GM12878 (cell line): ENCODE data around the gene RMND1. TPM values are rescaled to one million over a fixed set of nuclear protein-coding genes. Genes with fewer than 3 reads are reported as not detected.
A peak's percentile ranks its signal among the peaks of the same experiment; 100 is the strongest.

Experiments used
- BHLHE40 ChIP-seq, 2 experiments: fragments of 450-650 bp in 1 of 2; IDR thresholded peaks; 2 replicates each; pipeline ENCODE4 v1.6.1; 2011 to 2017; ENCODE audit warnings: low read depth in 2 of 2, borderline replicate concordance in 1 of 2, improper control_type of control experiment in 1 of 2, low read length in 1 of 2, mild to moderate bottlenecking in 1 of 2
- CBFB ChIP-seq: IDR thresholded peaks from 2 replicates; pipeline ENCODE4 v1.6.1; 2016; ENCODE audit warnings: antibody characterized with exemption, low read depth
- CREB1 ChIP-seq: IDR thresholded peaks from 2 replicates; pipeline ENCODE4 v1.6.1; 2012; ENCODE audit warnings: low read depth, mild to moderate bottlenecking, inconsistent platforms
- HCFC1 ChIP-seq: fragments of 150-350 bp; IDR thresholded peaks from 2 replicates; pipeline ENCODE4 v1.6.1; 2014; ENCODE audit warnings: low read length
- KLF5 ChIP-seq: fragments of 450-650 bp; IDR thresholded peaks from 2 replicates; pipeline ENCODE4 v1.6.1; 2014; ENCODE audit warnings: mild to moderate bottlenecking; ENCODE audit not compliant: partially characterized antibody
- MEF2A ChIP-seq: IDR thresholded peaks from 2 replicates; pipeline ENCODE4 v1.6.1; 2011; ENCODE audit warnings: low read depth, mild to moderate bottlenecking, low read length, moderate library complexity; ENCODE audit not compliant: insufficient read depth
- MTA2 ChIP-seq: fragments of 450-650 bp; IDR thresholded peaks from 2 replicates; pipeline ENCODE4 v1.6.1; 2016; ENCODE audit warnings: low read depth, mild to moderate bottlenecking, moderate library complexity
- NFIC ChIP-seq: IDR thresholded peaks from 2 replicates; pipeline ENCODE4 v1.6.1; 2012; ENCODE audit warnings: low read depth, mild to moderate bottlenecking, inconsistent platforms, low read length, moderate library complexity
- NFYB ChIP-seq: IDR thresholded peaks from 2 replicates; pipeline ENCODE4 v1.6.1; 2011; ENCODE audit warnings: low read depth, mild to moderate bottlenecking, low read length, improper control_type of control experiment, moderate library complexity; ENCODE audit not compliant: insufficient read depth
- PRDM15 ChIP-seq: fragments of 450-650 bp; formaldehyde crosslinking; IDR thresholded peaks from 2 replicates; pipeline ENCODE4 v1.4.0; 2020; ENCODE audit warnings: mild to moderate bottlenecking, moderate library complexity
- RBBP5 ChIP-seq: fragments of 200-600 bp; sonication (generic); conservative IDR thresholded peaks from 2 replicates; pipeline ENCODE4 v1.6.1; 2016
- RCOR1 ChIP-seq: conservative IDR thresholded peaks from 2 replicates; pipeline ENCODE4 v1.6.1; 2012; ENCODE audit warnings: low read depth, low read length, improper control_type of control experiment
- SMAD1 ChIP-seq: fragments of 450-650 bp; IDR thresholded peaks from 2 replicates; pipeline ENCODE4 v1.6.1; 2018; ENCODE audit warnings: mild to moderate bottlenecking, low read depth; ENCODE audit not compliant: partially characterized antibody
- SMC3 ChIP-seq: IDR thresholded peaks from 2 replicates; pipeline ENCODE4 v1.6.1; 2011; ENCODE audit warnings: low read length, improper control_type of control experiment, borderline replicate concordance
- STAT3 ChIP-seq: IDR thresholded peaks from 2 replicates; pipeline ENCODE4 v1.6.1; 2011; ENCODE audit warnings: low read depth, low read length, improper control_type of control experiment
- TARDBP ChIP-seq: IDR thresholded peaks from 2 replicates; pipeline ENCODE4 v1.6.1; 2016; ENCODE audit warnings: borderline replicate concordance
- TCF12 ChIP-seq: IDR thresholded peaks from 2 replicates; pipeline ENCODE4 v1.6.1; 2011; ENCODE audit warnings: low read depth, mild to moderate bottlenecking, low read length
- YBX1 ChIP-seq: fragments of 450-650 bp; IDR thresholded peaks from 2 replicates; pipeline ENCODE4 v1.6.1; 2016; ENCODE audit warnings: antibody characterized with exemption
- YY1 ChIP-seq: IDR thresholded peaks from 2 replicates; pipeline ENCODE4 v1.6.1; 2011; ENCODE audit warnings: low read depth, mild to moderate bottlenecking, low read length
- ZNF217 ChIP-seq: fragments of 450-650 bp; IDR thresholded peaks from 2 replicates; pipeline ENCODE4 v1.6.1; 2017; ENCODE audit warnings: antibody characterized with exemption, mild to moderate bottlenecking
- ZNF384 ChIP-seq: IDR thresholded peaks from 2 replicates; pipeline ENCODE4 v1.6.1; 2012; ENCODE audit warnings: low read depth, mild to moderate bottlenecking, low read length, improper control_type of control experiment, borderline replicate concordance
- polyA plus RNA-seq, 11 experiments: library from polyadenylated mRNA; depleted of rRNA in 4 of 11; unstranded in 6 of 11; stranded (reverse) in 5 of 11; fragments of >200 nt; fragmentation: Nextera tagmentation in 4 of 11; fragmentation: Illumina TruSeq in 1 of 11; extraction: Ambion mirVana in 4 of 11; extraction: Trizol in 1 of 11; gene quantifications; 1 replicate in 1 of 11; 2 replicates in 10 of 11; pipeline versions ENCODE4 v1.2.1 to v1.2.3, GENCODE V29; 2011 to 2016; ENCODE audit warnings: inconsistent platforms in 2 of 11, missing spikeins in 2 of 11, low read depth in 1 of 11
- total RNA-seq, 4 experiments: library from RNA; depleted of rRNA in 3 of 4; stranded (reverse); fragments of >200 nt in 3 of 4; fragmentation: Illumina TruSeq in 1 of 4; extraction: Trizol in 1 of 4; gene quantifications; 2 replicates each; pipeline versions ENCODE4 v1.2.1 to v1.2.3, GENCODE V29; 2013 to 2021
- TF ChIP-seq, protein P1 (sequence below): IDR thresholded peaks from 2 replicates; pipeline ENCODE4 v1.6.1; 2012; ENCODE audit warnings: low read depth, low read length, improper control_type of control experiment
- TF ChIP-seq, protein P2 (sequence below): IDR thresholded peaks from 2 replicates; pipeline ENCODE4 v1.6.1; 2011; ENCODE audit warnings: low read depth, low read length, improper control_type of control experiment, borderline replicate concordance
- TF ChIP-seq, protein P3 (sequence below): fragments of 450-650 bp; IDR thresholded peaks from 2 replicates; pipeline ENCODE4 v1.6.1; 2017; ENCODE audit warnings: mild to moderate bottlenecking, moderate library complexity

RMND1 gene
- total and polyA plus RNA-seq, 10 of the 15 experiments (the other 5 are each of a cell fraction or from before 2014, with no cell fraction given): 15.9 to 34.5 (median 21.4) TPM

- TF ChIP-seq BHLHE40 (IDR thresholded peaks at IDR 0.05; ENCODE audit: borderline replicate concordance in 1 of 2, low read depth in 2 of 2, low read length in 1 of 2) (peak in 1 of 2 experiments; percentile 78; a peak in 2 of 4 replicates), YY1 (peak; percentile 27; the same call in 1 of the 2 replicates), SMAD1 (no peak), TCF12 (no peak), RCOR1 (no peak), CBFB (no peak; the same call in 1 of the 2 replicates), HCFC1 (no peak), ZNF384 (no peak), PRDM15 (CRISPR knock-in tag) (no peak), MTA2 (no peak), CREB1 (no peak), RBBP5 (no peak), ZNF217 (no peak; the same call in 1 of the 2 replicates), NFYB (no peak), TARDBP (0 out of 2 replicates have a peak, but pooled peaks have one; percentile 14), MEF2A (no peak), YBX1 (no peak), KLF5 (peak; percentile 63), SMC3 (no peak), STAT3 (no peak), NFIC (no peak)
- TF ChIP-seq, protein P1, sequence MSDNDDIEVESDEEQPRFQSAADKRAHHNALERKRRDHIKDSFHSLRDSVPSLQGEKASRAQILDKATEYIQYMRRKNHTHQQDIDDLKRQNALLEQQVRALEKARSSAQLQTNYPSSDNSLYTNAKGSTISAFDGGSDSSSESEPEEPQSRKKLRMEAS: no peak
- TF ChIP-seq, protein P2, sequence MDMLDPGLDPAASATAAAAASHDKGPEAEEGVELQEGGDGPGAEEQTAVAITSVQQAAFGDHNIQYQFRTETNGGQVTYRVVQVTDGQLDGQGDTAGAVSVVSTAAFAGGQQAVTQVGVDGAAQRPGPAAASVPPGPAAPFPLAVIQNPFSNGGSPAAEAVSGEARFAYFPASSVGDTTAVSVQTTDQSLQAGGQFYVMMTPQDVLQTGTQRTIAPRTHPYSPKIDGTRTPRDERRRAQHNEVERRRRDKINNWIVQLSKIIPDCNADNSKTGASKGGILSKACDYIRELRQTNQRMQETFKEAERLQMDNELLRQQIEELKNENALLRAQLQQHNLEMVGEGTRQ: no peak
- TF ChIP-seq, protein P3, sequence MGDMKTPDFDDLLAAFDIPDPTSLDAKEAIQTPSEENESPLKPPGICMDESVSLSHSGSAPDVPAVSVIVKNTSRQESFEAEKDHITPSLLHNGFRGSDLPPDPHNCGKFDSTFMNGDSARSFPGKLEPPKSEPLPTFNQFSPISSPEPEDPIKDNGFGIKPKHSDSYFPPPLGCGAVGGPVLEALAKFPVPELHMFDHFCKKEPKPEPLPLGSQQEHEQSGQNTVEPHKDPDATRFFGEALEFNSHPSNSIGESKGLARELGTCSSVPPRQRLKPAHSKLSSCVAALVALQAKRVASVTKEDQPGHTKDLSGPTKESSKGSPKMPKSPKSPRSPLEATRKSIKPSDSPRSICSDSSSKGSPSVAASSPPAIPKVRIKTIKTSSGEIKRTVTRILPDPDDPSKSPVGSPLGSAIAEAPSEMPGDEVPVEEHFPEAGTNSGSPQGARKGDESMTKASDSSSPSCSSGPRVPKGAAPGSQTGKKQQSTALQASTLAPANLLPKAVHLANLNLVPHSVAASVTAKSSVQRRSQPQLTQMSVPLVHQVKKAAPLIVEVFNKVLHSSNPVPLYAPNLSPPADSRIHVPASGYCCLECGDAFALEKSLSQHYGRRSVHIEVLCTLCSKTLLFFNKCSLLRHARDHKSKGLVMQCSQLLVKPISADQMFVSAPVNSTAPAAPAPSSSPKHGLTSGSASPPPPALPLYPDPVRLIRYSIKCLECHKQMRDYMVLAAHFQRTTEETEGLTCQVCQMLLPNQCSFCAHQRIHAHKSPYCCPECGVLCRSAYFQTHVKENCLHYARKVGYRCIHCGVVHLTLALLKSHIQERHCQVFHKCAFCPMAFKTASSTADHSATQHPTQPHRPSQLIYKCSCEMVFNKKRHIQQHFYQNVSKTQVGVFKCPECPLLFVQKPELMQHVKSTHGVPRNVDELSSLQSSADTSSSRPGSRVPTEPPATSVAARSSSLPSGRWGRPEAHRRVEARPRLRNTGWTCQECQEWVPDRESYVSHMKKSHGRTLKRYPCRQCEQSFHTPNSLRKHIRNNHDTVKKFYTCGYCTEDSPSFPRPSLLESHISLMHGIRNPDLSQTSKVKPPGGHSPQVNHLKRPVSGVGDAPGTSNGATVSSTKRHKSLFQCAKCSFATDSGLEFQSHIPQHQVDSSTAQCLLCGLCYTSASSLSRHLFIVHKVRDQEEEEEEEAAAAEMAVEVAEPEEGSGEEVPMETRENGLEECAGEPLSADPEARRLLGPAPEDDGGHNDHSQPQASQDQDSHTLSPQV: no peak
These were observed 61.0 kb downstream of the RMND1 start (continued) for GRCh38 chr6:151390851-151391470.
